Common myeloid progenitor, CD34-positive (primary cell): ENCODE results near the gene EDEM2.
A peak's percentile ranks its signal among the peaks of the same experiment; 100 is the strongest.

Experiments used
- CTCF ChIA-PET: fragments of 350-600 bp; sonication (Branson Sonifier 250); formaldehyde crosslinking; loops from one replicate; lab custom pipeline; 2021; ENCODE audit warnings: antibody characterized with exemption; lab: Charles Lee
- POLR2A ChIA-PET: fragments of 350-600 bp; sonication (Branson Sonifier 250); formaldehyde crosslinking; loops from one replicate; lab custom pipeline; 2021; ENCODE audit warnings: antibody characterized with exemption; lab: Charles Lee
- DNase-seq, 3 donors: peaks; one replicate each; pipeline versions ENCODE4 v3.0.0 to v3.0.0-alpha.2; 2013
- H3K27ac ChIP-seq, 2 experiments: 1 replicate in 1 of 2; 2 replicates in 1 of 2; pipeline ENCODE4 v1.7.0; 2013; ENCODE audit warnings: inconsistent platforms in 2 of 2, low read length in 2 of 2, mild to moderate bottlenecking in 2 of 2, low read depth in 1 of 2, moderate library complexity in 1 of 2; ENCODE audit not compliant: severe bottlenecking in 2 of 2, insufficient read depth in 1 of 2, poor library complexity in 1 of 2
- H3K27me3 ChIP-seq, 5 experiments: replicated peaks in 2 of 5; 1 replicate in 3 of 5; 2 replicates in 2 of 5; pipeline versions ENCODE4 v1.6.1 to v1.7.0; 2013; ENCODE audit warnings: low read length in 4 of 5, mild to moderate bottlenecking in 2 of 5, moderate library complexity in 2 of 5, inconsistent platforms in 1 of 5; ENCODE audit not compliant: insufficient read depth in 5 of 5, control insufficient read depth in 4 of 5
- H3K36me3 ChIP-seq, 4 experiments: 1 replicate in 2 of 4; 2 replicates in 2 of 4; pipeline versions ENCODE4 v1.6.1 to v1.7.0; 2013; ENCODE audit warnings: low read length in 3 of 4, control low read depth in 1 of 4, mild to moderate bottlenecking in 1 of 4; ENCODE audit not compliant: control insufficient read depth in 4 of 4, insufficient read depth in 4 of 4
- H3K4me1 ChIP-seq, 4 experiments: 1 replicate in 3 of 4; 2 replicates in 1 of 4; pipeline versions ENCODE4 v1.6.1 to v1.7.1; 2013; ENCODE audit warnings: low read length in 3 of 4, mild to moderate bottlenecking in 3 of 4, control low read depth in 1 of 4, inconsistent platforms in 1 of 4, moderate library complexity in 1 of 4; ENCODE audit not compliant: control insufficient read depth in 4 of 4, insufficient read depth in 4 of 4; ENCODE audit errors: control extremely low read depth in 1 of 4
- H3K4me3 ChIP-seq, 7 experiments: 1 replicate in 4 of 7; 2 replicates in 3 of 7; pipeline versions ENCODE4 v1.5.1 to v1.7.0; 2013; ENCODE audit warnings: mild to moderate bottlenecking in 7 of 7, low read length in 6 of 7, moderate library complexity in 6 of 7, inconsistent platforms in 2 of 7, low read depth in 2 of 7, control low read depth in 1 of 7; ENCODE audit not compliant: insufficient read depth in 4 of 7, control insufficient read depth in 1 of 7; ENCODE audit errors: extremely low read depth in 1 of 7
- H3K9me3 ChIP-seq, 5 experiments: 1 replicate in 4 of 5; 2 replicates in 1 of 5; pipeline versions ENCODE4 v1.6.1 to v1.7.1; 2013; ENCODE audit warnings: low read length in 4 of 5, mild to moderate bottlenecking in 2 of 5, inconsistent platforms in 1 of 5, low read depth in 1 of 5, moderate library complexity in 1 of 5; ENCODE audit not compliant: control insufficient read depth in 4 of 5, insufficient read depth in 2 of 5; ENCODE audit errors: control extremely low read depth in 1 of 5
- WGBS: methylation state at CpG from one replicate; pipeline ENCODE4 v1.1.5; 2013; ENCODE audit not compliant: insufficient coverage; 5-methylcytosine and 5-hydroxymethylcytosine counted together

Gene EDEM2

GRCh38 chr20:35146299-35146919 is 727 bp downstream of the EDEM2 start:
- Histone ChIP-seq H3K9me3 (no peaks in the 10 kb centered on the region), H3K27me3 (no peaks in the 10 kb centered on the region), H3K4me1 (peaks cover 11 to 45% (median 38%) of the 10 kb centered on the region in 4 experiments), H3K36me3 (peaks cover 3 to 23% (median 20%) of the 10 kb centered on the region in 4 experiments), H3K4me3 (peak overlapping the region; percentile 82 to 100 (median 99)), H3K27ac (peak overlapping the region in 1 of 2 experiments; percentile 78)
- peak in 2 of 3 donors; percentile 40 to 51 for DNase-seq
- ChIA-PET CTCF (interaction anchor here (1.4 to 3.9 kb wide), 7 partner anchors 12 to 131 kb away, joined by 4 to 35 read pairs (median 6); partner anchors contain the start of gene MMP24OS), POLR2A (interaction anchor here (0.6 kb wide), 1 partner anchor 12 kb away, joined by 4 read pairs; no protein-coding TSS in a partner anchor)
- WGBS = 3% methylated on average over 22 of the region's 23 CpGs

GRCh38 chr20:35145141-35145564 is 2.0 kb downstream of the EDEM2 start:
- POLR2A ChIA-PET = no interaction called here
- Histone ChIP-seq H3K27ac (peak overlapping the region in 1 of 2 experiments; percentile 49), H3K36me3 (peaks cover 7 to 33% (median 25%) of the 10 kb centered on the region in 4 experiments), H3K4me1 (peaks cover 11 to 45% (median 38%) of the 10 kb centered on the region in 4 experiments), H3K27me3 (no peaks in the 10 kb centered on the region), H3K4me3 (peak overlapping the region in 4 of 7 experiments; percentile 21 to 45 (median 25)), H3K9me3 (no peaks in the 10 kb centered on the region)
- CTCF ChIA-PET = interaction anchor here (0.7 to 3.9 kb wide), 19 partner anchors 9 to 125 kb away, joined by 3 to 41 read pairs (median 4); no protein-coding TSS in a partner anchor
- WGBS = no CpG with 5 or more reads among the region's 2 CpGs
- peak; percentile 58 to 81 (median 68) for DNase-seq

- H3K36me3 ChIP-seq = peaks cover 9 to 37% (median 27%) of the 10 kb centered on the region in 4 experiments
- H3K9me3 ChIP-seq = no peaks in the 10 kb centered on the region
- H3K4me1 ChIP-seq = peaks cover 11 to 45% (median 38%) of the 10 kb centered on the region in 4 experiments
- peak overlapping the region in 4 of 7 experiments; percentile 12 to 45 (median 24) for H3K4me3 ChIP-seq
- peak overlapping the region in 1 of 2 experiments; percentile 47 for H3K27ac ChIP-seq
- WGBS = 0% methylated on average over 1 of the region's 7 CpGs
- peak; percentile 61 to 89 (median 88) for DNase-seq
- CTCF ChIA-PET = interaction anchor here (0.7 to 3.9 kb wide), 17 partner anchors 9 to 126 kb away, joined by 3 to 41 read pairs (median 4); no protein-coding TSS in a partner anchor
- no peaks in the 10 kb centered on the region for H3K27me3 ChIP-seq
- POLR2A ChIA-PET = no interaction called here
Measured at GRCh38 chr20:35144694-35145093, 2.4 kb downstream of the EDEM2 start.

- Histone ChIP-seq H3K27ac (no peak overlapping the region), H3K4me3 (no peak overlapping the region), H3K36me3 (peaks cover 25 to 83% (median 50%) of the 10 kb centered on the region in 4 experiments), H3K27me3 (no peaks in the 10 kb centered on the region), H3K9me3 (no peaks in the 10 kb centered on the region), H3K4me1 (no peaks in the 10 kb centered on the region)
- CTCF ChIA-PET = interaction anchor here (0.9 kb wide), 1 partner anchor 9 kb away, joined by 3 read pairs; no protein-coding TSS in a partner anchor
- DNase-seq = no peak
- 96% methylated on average over 10 of the region's 11 CpGs for WGBS
- POLR2A ChIA-PET = no interaction called here
Measured at GRCh38 chr20:35135867-35136586, 11.1 kb downstream of the EDEM2 start.

- Histone ChIP-seq H3K4me1 (no peaks in the 10 kb centered on the region), H3K27me3 (no peaks in the 10 kb centered on the region), H3K36me3 (peaks cover 33 to 84% (median 52%) of the 10 kb centered on the region in 4 experiments), H3K9me3 (no peaks in the 10 kb centered on the region), H3K4me3 (no peak overlapping the region), H3K27ac (no peak overlapping the region)
- POLR2A ChIA-PET = no interaction called here
- DNase-seq = no peak
- CTCF ChIA-PET = interaction anchor here (1.3 kb wide), 1 partner anchor 11 kb away, joined by 5 read pairs; no protein-coding TSS in a partner anchor
- WGBS = 92% methylated on average over 4 of the region's 6 CpGs
Measured at GRCh38 chr20:35134880-35135279, 12.3 kb downstream of the EDEM2 start.

GRCh38 chr20:35134472-35134871 is 12.7 kb downstream of the EDEM2 start:
- Histone ChIP-seq H3K4me1 (no peaks in the 10 kb centered on the region), H3K4me3 (no peak overlapping the region), H3K9me3 (no peaks in the 10 kb centered on the region), H3K27ac (no peak overlapping the region), H3K36me3 (peaks cover 32 to 84% (median 50%) of the 10 kb centered on the region in 4 experiments), H3K27me3 (no peaks in the 10 kb centered on the region)
- ChIA-PET POLR2A (no interaction called here), CTCF (interaction anchor here (1.3 kb wide), 1 partner anchor 11 kb away, joined by 5 read pairs; no protein-coding TSS in a partner anchor)
- DNase-seq = no peak
- WGBS = 99% methylated on average over 9 of the region's 9 CpGs
